Measurements from ENCODE around the gene IFT20.
"Not testable (repeated sequence)": the region's sequence is repeated elsewhere in the genome, so short reads cannot be mapped to it uniquely, and the experiment has no call there.

Gene IFT20

DNA sequence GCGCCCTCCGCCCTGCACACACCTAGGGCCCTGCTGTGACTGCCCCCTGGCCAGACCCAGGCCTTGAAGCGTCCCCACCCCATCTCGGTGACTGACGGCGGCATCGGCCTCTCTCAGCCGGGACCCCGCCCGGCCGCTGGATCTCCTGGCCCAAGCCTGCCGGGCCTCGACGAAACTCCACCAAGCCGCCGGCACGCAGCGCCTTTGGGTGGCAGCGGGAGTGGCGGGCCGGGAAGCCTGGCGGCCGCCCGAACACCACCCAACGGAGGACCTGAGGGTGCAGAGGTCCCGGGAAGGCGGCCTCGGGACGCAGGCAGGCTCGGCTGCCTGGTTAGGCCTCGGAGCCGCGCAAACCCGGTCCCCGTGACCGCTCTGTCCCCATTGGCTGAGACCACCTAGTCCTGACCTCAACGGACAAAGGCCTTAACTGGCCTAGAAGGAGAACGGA lies 28.3 kb downstream of the IFT20 start:
- DNase-seq, result no peak

DNA sequence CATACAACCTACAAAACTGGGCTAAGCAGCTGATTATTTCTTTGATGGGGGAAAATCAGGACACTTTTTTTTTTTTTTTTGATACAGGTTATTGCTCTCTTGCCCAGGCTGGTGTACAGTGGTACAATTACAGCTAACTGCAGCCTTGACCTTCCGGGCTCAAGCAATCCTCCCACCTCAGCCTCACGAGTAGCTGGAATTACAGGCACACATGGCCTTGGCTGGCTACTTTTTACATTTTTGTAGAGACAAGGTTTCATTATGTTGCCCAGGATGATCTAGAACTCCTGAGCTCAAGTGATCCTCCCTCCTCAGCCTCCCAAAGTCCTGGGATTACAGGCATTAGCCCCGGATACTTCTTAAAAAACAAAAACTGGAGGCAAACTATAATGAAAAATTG lies 36.8 kb downstream of the IFT20 start:
- DNase-seq, result no peak

DNA sequence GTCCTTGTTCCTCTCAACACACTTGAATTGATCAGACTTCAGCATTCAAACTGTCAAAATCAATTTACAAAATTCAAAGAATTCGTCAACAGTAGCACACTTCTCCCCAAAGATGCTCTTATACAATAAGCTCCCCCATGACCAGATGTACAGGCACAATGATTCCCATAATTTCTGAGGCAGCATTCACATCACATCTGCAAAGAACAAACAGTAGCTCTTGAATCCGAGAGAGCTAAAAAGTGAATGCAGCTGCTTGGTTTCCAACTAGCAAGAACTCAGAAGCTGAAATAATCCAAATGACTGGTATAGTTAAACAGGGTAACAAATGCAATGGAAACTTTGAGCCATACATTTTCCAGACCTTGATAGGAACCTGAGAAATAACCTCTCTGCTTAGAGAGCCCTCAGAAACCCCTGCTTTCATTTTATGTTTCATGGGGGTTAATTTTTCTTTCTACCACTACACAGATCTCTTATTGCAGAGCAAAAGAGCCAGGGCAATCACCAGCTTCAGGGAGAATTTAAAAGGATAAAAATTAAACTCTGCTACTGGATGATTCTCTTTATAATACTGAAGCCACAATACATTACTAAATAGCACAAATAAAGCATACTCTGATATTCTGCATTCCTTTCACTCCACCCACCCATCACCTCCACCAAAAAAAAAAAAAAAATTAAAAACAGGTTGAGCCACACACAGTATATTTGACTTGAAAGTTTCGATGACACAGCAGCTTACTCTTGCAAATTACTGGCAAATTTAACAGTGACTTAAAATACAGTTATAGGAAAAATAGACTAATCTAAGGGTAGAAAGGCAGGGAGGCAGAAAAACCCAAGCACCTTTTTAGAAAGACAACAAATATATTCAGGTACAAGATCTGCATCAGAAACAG lies 39.3 kb downstream of the IFT20 start:
- no peak for DNase-seq

DNA sequence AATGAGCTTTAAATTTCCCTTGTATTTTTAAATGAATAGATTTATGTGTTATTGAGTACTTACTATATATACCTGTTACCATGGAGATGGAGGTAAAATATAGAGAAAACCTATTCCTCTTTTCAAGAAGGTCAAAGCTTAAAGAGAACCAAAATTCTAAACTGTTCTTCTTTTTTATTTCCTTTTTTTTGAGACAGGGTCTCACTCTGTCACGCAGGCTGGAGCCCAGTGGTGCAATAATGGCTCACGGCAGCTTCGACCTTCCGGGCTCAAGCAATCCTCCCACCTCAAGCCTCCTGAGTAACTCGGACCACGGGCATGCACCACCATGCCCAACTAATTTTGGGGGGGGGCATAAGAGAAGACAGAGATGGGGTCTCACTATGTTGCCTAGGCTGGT lies 41.3 kb downstream of the IFT20 start:
- DNase-seq, result no peak

DNA sequence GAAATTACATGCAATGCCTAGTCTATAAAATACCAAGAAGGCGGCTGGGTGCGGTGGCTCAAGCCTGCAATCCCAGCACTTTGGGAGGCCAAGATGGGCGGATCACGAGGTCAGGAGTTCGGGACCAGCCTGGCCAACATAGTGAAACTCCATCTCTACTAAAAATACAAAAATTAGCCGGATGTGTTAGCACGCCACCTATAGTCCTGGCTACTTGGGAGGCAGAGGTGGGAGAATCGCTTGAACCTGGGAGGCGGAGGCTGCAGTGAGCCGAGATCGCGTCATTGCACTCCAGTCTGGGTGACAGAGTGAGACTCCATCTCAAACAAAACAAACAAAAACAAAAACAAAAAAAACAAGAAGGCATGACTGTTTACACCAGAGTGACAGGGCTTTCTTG lies 42.4 kb downstream of the IFT20 start:
- not testable (repeated sequence) for DNase-seq

DNA sequence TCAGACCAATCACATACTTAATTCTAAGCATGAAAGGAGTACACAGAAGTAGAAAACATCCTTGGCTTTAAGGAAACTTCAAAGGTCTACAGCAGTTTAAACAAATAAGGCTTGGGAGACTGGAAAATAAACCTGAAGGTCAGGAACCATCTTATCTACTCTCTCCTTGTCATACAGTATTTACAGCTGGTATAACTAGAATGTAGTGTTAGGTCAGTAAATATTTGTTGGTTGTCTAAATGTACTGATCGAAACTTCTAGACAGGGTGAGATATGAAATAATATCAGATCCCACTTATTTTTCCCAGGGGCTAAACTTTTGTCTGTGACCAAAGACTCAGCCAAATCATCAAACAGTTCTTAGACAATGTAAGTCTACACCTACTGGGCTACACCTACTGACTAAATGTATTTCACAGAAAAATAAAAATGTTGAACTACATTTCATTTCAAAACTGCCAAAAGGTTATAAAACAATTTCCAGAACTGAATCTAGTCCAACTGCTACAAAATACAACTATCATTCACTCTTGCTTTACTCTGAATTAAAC lies 43.4 kb downstream of the IFT20 start:
- no peak for DNase-seq

DNA sequence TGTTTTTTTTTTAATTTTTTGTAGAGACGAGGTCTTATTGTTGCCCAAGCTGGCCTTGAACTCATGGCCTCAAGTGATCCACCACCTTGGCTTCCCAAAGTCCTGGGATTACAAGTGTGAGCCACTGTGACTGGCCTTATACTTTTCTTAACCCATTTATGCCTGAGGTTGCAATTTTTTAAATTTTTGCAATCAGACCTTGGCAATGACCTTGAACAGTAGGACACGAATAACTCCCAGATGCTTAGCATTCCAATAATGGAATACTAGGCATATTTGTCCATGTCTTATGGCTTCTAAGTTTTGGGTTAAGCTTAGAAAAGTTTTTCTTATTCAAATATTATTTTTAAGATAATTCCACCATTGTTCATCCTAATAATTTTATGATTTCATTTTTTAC lies 44.6 kb downstream of the IFT20 start:
- DNase-seq, result no peak

DNA sequence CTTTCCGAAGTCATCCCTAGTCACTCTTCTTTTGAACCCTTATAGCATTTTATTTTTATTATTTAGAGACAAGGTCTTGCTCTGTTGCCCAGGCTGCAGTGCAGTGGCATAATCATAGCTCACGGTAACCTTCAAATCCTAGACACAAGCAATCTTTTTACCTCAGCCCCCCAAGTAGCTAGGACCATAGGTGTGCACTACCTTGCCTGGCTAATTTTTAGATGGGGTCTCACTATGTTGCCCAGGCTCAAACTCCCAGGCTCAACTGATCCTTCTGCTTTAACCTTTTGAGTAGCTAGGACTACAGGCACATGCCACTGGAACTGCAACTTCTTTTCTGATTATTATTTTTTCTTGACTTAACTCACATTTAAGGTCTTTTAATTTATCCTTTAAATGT lies 49.3 kb downstream of the IFT20 start:
- DNase-seq, result no peak

DNA sequence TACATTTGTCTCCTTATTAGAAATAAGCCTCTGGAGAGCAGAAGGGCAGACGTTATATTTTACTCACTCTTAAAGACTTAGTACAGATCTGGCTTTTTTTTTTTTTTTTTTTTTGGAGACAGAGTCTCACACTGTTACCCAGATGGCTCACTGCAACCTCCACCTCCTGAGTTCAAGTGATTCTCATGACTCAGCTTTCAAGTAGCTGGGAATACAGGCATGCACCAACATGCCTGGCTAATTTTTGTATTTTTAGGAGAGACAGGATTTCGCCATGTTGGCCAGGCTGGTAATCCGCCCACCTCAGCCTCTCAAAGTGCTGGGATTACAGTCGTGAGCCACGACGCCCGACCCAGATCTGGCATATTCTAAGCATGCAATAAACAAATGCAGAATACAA lies 52.7 kb downstream of the IFT20 start:
- DNase-seq, result no peak

DNA sequence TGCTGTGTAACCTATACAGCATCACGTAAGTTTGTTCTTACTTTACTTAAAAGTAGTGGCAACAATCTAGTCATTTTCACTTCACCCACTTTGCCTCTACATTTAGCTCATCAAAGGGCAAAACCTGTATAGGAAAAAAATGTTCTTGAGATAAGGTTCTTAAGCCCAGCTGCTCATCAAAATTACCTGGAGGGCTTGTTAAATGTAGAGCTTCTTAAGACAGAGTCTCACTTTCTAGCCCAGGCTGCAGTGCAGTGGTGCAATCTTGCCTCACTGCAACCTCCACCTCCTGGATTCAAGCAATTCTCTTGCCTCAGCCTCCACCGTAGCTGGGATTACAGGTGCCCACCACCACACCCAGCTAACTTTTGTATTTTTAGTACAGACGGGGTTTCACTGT lies 54.4 kb downstream of the IFT20 start:
- no peak for DNase-seq

DNA sequence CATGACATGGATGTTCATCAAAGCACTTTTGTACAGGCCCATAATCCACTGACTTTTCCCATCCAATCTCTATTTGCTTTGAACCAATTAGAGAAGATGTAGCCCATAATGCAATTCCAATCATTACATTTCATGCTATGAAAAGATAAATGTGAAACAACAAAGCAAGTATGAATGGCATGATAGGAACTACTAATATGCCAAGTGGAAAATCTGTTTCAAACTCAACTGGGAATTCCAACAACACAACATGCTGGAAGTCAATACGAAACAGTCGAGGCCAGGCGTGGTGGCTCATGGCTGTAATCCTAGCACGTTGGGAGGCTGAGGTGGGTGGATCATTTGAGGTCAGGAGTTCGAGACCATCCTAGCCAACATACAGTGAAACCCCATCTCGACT lies 55.9 kb downstream of the IFT20 start:
- no peak for DNase-seq
